Measurements from ENCODE around the gene ERAS.
"Not testable (repeated sequence)": the region's sequence is repeated elsewhere in the genome, so short reads cannot be mapped to it uniquely, and the experiment has no call there.

ERAS gene

DNA sequence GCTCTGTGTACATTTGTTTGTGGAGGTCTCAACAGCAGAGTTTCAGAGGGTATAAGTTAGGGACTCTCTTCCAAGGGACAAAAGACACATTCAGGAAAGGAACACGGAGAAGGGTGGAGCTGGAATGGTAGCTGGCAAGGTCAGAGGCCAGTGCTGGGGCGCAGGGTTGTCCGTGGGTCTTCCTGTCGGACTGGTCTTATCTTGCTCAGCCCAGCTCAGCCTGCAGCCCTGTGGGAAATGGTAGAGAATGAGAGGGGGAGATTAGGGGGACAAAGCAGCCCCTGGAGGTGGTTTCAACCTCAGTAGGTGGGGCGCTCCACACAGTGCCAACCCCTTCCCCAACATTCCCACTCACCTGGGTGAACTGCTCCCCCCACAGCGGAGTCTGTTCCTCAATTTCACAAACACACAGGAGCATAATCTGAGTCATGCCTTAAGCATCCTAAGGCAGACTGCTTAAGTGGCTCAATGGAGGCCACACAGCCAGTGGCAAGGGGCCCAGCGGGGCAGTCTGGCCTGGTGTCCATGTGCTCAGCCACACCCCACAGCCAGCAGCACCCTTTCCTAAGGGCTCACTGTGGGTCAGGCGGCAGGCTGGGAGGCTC is 31.3 kb upstream of the ERAS start:
- DNase-seq (ENCODE audit: low read depth): no peak

DNA sequence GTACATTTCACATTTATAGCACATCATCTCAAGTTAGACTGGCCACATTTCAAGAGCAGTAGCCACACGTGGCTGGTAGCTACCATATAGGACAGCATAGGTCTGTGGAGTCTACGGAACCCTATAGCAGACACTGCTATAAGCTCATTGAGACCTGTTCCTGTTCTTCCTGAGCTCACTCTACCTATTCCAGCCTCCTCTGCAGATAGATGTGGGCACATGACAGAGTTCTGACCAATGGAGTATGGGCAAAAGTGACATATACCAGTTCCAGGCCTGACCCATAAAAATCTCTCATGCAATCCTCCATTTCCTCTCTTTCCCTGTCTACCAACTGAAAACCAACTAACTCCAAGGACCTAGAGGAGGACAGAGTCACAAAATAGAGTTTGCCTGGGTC is 28.0 kb upstream of the ERAS start:
- no peak for DNase-seq (ENCODE audit: low read depth)

DNA sequence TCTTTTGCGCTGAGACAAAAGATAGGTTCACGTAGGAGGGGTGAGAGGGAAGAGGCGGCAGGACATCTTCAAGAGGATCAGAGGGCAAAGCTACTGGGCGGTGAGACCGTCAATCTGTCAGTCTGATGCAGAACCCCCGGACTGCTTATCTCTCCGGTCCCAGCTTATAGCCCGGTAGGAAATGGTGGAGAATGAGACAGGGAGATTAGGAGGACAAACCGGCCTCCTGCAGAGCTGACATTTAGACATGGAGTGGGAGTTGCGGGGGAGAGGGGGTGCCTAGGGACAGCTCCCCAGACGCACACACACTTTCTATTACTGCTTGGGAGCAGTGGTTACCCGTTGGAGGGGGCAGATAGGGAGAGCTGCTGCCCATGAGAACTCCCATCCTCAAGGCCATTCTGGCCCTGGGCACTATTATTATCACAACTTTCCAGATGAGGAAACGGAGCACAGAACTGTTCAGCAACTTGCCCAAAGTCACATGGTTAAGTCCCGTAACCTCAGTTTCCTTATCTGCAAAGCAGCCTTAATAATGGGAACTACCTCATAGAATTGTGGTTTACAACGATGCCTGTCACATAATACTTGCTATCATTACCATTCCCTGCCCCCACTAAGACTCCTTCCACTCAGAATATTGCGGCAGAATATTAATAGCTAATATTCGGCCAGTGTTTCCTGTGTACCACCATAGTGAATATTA is 25.6 kb upstream of the ERAS start:
- DNase-seq (ENCODE audit: low read depth): no peak

DNA sequence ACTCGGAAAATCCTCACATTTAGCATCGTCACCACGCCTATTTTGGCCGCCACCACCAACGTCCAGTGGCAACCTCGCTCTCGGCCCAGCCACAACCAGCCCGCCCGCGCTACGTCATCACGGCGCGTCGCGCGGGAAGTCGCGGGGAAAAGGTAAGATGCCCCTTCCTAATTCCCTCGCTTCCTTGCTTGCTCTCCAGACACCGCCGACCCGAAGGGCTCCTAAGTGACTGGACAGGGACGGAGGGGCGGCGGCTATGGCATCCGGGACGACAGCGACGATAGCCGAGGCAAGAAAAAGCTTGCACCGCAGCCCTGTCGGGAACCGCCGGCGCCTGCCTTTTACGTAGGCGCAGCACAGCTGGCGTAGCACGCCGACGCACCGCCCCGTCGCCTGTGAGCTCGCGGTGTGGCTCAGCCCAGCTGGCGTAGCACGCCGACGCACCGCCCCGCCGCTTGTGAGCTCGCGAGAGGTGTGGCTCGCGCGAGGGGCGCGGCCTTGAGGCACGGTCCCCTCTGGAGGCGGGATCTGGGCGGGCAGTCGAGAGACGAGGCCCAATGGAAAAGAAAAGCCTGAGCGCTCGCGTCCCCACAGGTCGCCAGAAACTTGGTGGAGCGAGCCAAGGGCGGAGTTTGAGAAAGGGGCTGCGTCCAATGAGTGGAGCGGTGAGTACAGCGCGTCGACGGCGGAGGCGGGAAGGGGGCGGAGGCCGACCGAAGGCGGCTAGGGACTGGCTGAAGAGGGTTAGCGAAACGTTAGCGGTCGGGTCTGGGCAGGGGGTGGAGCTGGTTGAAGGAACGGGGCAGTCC is 24.8 kb upstream of the ERAS start, which contains the start of gene HDAC6:
HDAC6 (plus strand) TSS at position 788 of the 809 bp plus-strand sequence. CDS start 626 bp downstream, outside the sequence.
- DNase-seq (ENCODE audit: low read depth): peak; percentile 84

DNA sequence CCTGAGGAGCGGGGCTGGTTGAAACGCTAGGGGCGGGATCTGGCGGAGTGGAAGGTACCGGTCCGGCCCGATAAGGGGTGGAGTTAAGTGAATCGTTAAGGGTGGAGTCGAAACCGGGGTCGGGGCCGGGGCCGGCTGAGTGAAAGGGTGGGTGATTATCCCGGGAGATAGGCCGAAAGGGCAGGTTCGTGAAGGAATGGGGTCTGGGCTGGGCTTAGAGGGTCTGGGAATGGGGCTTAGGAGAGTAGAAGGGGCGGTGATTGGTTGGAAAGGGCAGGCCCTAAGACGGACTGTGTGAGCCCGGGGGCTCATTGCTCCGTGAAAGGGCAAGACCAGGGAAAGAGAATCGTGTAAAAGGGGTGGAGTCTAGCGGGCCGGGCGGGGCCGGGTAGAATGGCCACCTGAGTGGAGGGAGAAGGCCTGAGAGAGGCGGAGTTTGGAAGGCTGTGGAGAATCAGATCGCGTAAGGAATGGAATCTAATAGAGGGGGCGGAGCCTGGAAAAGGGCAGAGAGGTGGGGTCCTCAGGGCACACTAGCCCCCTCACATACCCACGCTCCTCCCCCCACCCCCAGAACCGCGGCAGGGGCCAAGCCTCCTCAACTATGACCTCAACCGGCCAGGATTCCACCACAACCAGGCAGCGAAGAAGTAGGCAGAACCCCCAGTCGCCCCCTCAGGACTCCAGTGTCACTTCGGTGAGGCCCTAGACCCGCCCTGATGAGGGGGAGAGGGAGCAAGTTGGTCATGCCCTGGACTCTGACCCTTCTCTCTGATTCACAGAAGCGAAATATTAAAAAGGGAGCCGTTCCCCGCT is 24.0 kb upstream of the ERAS start:
- peak; percentile 14 for DNase-seq (ENCODE audit: low read depth)

DNA sequence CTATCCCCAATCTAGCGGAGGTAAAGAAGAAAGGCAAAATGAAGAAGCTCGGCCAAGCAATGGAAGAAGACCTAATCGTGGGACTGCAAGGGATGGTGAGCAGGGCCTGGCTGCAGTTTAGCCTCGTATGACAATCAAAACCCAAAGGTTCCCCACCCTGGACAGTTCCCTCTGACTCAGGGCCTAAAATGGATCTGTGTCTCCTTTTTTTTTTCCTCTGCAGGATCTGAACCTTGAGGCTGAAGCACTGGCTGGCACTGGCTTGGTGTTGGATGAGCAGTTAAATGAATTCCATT is 23.5 kb upstream of the ERAS start:
- no peak for DNase-seq (ENCODE audit: low read depth)

DNA sequence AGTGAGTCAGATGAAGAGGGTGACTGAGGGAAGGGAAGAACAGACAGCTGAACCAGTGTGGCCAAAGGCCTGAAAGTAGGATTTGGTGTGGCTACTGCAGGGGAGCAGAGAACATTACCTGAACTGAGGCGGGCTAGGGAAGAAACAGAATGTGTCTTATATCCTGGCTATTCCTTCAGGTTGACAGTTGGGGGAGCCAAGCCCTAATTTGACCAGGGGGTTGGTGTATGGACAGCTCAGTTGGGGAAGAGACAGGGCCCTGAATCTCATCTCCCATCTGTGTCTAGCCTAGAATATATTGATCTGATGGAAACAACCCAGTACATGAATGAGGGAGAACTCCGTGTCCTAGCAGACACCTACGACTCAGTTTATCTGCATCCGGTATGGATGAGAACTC is 20.2 kb upstream of the ERAS start:
- no peak for DNase-seq (ENCODE audit: low read depth)

DNA sequence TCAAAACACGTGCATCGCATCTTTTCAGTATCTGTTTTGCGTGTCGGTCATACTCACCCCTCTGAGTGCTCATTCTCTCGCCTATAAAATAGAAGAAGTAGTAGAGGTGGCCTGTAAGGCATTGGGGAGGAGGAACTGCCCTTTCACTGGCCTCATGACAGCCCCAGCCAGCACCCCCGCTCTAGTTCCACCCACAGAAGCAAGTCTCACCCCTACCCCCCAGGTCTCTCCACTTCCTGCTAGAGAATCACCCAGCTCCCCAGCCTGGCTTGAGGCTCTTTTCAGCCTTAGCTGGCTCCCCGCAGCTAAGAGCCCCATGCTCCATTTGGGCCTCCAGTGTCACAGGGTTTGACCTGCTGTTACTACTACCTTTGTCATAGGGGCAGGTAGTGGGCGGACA is 12.7 kb upstream of the ERAS start:
- no peak for DNase-seq (ENCODE audit: low read depth)

DNA sequence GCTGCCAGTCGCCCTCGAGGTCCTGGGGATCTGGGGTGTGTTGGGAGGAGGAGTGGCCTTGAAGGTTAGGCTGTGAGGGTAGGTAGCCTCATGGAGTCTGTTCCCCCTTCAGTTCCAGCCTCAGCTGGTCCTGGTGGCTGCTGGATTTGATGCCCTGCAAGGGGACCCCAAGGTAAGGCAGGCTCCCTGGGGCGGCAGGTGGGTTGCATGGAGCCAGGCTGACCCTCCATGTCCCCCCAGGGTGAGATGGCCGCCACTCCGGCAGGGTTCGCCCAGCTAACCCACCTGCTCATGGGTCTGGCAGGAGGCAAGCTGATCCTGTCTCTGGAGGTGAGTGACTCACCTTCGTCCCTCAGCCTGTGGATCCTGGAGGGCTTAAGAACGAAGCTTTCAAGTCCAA is 11.6 kb upstream of the ERAS start:
- no peak for DNase-seq (ENCODE audit: low read depth)

DNA sequence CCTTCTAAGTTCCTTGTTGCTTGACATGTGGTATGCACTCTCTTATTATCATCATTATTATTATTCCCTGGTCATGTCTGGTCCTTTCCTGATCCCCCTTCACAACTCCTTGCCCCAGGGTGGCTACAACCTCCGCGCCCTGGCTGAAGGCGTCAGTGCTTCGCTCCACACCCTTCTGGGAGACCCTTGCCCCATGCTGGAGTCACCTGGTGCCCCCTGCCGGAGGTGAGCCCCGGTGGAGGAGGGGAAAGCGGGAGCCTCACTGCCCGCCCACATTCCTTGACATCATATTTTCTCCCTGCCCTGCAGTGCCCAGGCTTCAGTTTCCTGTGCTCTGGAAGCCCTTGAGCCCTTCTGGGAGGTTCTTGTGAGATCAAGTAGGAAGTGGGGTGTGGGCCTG is 11.0 kb upstream of the ERAS start:
- DNase-seq (ENCODE audit: low read depth): no peak

DNA sequence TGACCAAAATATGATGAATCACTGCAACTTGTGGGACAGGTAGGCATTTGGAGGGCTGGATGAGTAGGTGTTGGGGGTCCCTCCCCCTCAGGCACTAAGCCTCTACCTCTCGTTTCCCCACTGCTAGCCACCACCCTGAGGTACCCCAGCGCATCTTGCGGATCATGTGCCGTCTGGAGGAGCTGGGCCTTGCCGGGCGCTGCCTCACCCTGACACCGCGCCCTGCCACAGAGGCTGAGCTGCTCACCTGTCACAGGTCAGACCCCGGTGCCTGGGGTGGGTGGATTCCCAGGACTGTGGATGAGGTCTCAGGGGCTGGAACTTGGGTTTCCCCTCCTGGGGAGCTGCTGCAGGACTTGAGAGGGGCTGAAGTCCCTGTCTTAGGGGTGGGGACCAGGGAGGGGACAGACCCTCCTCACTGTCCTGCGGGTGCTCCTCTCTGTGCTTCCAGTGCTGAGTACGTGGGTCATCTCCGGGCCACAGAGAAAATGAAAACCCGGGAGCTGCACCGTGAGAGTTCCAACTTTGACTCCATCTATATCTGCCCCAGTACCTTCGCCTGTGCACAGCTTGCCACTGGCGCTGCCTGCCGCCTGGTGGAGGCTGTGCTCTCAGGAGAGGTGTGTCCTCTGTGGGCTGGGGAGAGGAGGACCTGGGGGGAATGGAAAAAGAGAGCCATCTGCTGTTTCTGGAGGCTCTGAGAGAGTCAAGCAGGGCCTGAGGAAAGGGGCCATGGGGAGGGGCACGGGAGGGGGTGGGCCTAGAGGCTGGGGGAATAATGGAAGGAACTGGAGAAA is 10.1 kb upstream of the ERAS start:
- DNase-seq (ENCODE audit: low read depth): no peak

DNA sequence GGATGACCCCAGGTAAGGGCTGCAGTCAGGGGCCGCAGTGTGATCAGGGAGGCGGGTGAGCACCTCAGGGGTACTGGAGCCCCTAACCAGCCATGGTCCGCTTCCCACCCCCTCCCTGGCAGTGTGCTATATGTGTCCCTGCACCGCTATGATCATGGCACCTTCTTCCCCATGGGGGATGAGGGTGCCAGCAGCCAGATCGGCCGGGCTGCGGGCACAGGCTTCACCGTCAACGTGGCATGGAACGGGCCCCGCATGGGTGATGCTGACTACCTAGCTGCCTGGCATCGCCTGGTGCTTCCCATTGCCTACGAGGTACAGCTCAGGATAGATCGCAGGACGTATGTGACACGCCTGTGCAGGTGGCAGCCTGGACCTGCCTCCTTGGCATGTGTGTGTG is 8.2 kb upstream of the ERAS start:
- no peak for DNase-seq (ENCODE audit: low read depth)

DNA sequence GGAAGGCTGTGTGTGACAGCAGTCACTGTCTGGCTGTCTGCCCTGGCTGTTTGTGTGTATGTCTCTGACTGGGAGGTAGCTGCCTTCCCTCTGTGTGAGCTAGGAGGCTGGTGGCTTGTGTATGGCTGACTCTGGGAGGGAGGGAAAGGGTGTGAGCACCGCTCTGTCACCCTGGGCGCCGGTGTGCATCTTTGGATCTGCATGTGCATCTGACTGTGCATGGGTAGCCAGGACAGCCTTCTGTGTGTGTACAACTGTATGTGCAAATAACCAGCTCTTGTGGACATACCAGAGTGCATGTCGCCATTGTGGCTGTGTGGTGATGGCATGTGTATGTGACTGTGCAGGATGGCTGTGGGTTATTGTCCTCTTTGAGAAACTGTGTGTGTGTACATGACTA is 7.4 kb upstream of the ERAS start:
- DNase-seq (ENCODE audit: low read depth): no peak

DNA sequence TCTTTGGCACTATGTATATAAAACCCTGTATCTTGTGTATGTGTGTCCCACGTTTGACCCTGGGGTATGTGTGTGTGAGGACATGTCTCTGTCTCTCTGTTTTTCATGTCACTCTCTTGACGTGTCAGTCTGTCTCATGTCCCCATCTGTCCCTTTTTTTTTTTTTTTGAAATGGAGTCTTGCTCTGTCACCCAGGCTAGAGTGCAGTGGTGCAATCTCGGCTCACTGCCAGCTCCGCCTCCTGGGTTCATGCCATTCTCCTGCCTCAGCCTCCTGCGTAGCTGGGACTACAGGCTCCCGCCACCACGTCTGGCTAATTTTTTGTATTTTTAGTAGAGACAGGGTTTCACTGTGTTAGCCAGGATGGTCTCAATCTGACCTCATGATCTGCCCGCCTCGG is 6.9 kb upstream of the ERAS start:
- not testable (repeated sequence) for DNase-seq (ENCODE audit: low read depth)

DNA sequence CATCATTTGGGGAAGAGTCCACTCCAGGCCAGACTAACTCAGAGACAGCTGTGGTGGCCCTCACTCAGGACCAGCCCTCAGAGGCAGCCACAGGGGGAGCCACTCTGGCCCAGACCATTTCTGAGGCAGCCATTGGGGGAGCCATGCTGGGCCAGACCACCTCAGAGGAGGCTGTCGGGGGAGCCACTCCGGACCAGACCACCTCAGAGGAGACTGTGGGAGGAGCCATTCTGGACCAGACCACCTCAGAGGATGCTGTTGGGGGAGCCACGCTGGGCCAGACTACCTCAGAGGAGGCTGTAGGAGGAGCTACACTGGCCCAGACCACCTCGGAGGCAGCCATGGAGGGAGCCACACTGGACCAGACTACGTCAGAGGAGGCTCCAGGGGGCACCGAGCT is 3.3 kb upstream of the ERAS start:
- DNase-seq (ENCODE audit: low read depth): no peak

DNA sequence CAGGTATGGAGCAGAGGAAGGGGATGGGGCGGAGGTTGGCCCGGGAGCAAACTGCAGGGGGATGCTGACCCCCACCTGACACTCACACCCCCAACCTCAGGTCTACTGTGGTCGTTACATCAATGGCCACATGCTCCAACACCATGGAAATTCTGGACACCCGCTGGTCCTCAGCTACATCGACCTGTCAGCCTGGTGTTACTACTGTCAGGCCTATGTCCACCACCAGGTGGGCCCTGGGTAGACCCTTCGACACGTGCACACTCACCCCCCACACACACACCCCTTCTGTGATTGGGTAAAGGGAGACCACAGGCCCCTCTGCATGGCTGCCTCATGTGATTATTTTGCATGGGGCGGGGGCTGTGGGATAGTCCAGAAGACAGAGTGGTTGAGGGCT is 2.2 kb upstream of the ERAS start:
- no peak for DNase-seq (ENCODE audit: low read depth)

DNA sequence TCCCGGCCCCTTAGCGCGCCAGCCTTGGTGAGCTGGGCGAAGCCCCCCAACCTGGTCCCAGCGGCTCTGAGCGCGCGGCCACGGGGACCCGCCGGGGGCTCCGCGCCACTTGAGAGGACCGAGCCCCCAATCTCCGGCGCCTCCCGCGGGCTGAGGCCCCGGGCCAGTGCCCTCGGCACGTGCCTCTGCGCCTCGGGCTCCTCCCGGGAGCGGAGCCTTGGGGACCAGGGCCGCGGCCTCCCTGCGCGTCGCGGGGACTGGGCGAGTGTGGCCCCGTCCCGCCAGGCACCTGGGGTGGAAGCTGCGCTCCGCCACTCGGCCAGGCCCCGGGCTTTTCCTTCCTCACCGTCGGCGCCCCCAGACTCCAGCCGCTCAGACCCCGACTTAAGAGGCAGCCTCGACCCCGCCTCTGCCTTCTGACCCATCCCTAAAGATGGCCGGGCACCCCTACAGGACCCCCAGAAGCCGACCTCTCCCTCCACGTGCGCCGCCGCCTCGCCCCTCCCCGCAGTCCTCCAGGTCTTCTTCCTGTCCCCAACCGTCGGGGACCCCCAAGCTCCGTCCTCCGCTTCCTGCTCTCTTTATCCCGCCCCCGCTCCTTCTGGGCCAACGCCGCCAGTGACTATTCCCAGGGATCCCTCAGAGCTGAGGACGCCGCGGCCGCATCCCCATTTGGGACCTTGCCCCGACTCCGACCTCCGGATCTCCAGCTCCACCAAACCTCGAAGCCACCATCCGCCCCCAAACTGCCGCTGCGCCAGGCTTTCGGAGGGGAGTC is 752 bp downstream of the ERAS start:
- DNase-seq (ENCODE audit: low read depth): no peak

DNA sequence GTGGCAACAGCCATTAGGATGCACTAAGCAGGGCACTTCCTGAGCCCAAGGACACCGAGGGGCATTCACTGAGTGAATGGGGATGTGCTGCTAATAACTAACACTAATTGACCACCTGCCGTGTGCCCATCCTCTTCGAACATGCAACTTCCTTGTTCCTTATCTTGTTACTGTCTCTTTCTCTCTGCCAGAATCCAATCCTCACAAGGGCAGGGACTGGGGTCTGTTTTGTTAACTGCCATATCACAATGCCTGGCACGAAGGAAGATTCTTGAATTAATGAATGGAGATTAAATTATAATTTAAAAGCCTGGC is 1.3 kb downstream of the ERAS start:
- no peak for DNase-seq (ENCODE audit: low read depth)

DNA sequence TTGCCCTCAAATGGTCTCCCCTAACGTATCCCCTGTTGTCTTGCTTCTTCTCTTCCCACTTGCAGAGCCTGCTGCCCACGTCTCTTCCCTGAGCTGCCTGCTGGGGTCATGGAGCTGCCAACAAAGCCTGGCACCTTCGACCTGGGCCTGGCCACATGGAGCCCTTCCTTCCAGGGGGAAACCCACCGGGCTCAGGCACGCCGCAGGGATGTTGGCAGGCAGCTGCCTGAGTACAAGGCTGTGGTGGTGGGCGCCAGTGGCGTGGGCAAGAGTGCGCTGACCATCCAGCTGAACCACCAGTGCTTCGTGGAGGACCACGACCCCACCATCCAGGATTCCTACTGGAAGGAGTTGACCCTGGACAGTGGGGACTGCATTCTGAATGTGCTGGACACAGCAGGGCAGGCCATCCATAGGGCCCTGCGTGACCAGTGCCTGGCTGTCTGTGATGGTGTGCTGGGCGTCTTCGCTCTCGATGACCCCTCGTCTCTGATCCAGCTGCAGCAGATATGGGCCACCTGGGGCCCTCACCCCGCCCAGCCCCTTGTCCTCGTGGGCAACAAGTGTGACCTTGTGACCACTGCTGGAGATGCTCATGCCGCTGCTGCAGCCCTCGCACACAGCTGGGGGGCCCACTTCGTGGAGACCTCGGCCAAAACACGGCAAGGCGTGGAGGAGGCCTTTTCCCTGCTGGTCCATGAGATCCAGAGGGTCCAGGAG is 2.9 kb downstream of the ERAS start:
- no peak for DNase-seq (ENCODE audit: low read depth)

DNA sequence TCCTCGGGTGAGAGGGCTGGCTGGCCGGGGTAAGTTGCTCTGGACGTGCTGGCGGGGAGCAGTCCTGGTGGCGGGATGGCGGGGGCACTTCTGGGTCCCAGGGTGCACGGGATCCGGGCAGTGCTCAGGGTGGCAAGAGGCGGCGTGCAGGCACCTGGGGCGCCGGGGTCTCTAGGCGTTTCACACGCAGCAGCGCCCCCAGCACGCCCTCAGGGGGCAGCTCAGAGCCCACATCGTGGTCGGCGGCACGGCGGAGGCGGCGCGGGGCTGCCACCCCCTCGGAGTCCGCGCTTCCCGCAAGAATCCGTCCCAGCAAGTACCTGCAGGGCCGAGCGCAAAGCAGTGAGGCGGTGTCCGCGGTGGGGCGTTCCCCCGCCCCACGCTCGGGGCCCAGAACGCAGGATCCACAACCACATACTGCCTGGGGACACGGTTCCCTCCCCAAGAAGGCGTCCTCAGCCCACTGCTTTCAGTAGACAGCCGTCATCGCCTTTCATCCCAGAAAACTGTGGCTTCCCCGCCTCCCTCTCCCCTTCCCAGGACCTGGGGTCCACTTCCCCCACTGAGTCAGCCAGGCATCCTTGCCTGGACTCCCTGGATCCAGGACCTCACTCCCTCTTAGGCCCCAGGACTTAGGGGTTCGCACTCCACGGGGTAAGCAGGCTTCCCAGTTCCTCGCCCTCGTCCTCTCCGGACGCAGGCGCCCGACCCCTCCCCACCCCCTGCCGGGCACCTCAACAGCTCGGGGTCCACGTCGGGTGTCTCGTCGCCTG is 5.0 kb downstream of the ERAS start:
- no peak for DNase-seq (ENCODE audit: low read depth)

Measured in activated T-cell treated with anti-CD3 and anti-CD28 coated beads for 1 hour (primary cell).